Retinal pigment epithelial cell (primary cell): ENCODE results near the gene CYP24A1.

Experiments
- DNase-seq: peaks from one replicate; pipeline ENCODE4 v3.0.0-alpha.2; 2010; ENCODE audit warnings: low read depth
- H3K4me3 ChIP-seq: 2 replicates; pipeline ENCODE4 v1.5.1; 2011; ENCODE audit warnings: mild to moderate bottlenecking, low read length, control low read depth, moderate library complexity
- CTCF ChIP-seq: conservative IDR thresholded peaks from 2 replicates; pipeline ENCODE4 v1.5.1; 2011; ENCODE audit warnings: low read depth, low read length, control low read depth, inconsistent platforms

Gene CYP24A1

GRCh38 chr20:54110041-54110440, 63.7 kb downstream of the CYP24A1 start:
- DNase-seq = no peak
- TF ChIP-seq CTCF = no peak
- no peak overlapping the region for H3K4me3 ChIP-seq

GRCh38 chr20:54108817-54109216, 65.0 kb downstream of the CYP24A1 start:
- TF ChIP-seq CTCF = no peak
- no peak overlapping the region for H3K4me3 ChIP-seq
- no peak for DNase-seq

- no peak for DNase-seq
- H3K4me3 ChIP-seq = no peak overlapping the region
- TF ChIP-seq CTCF = no peak
Measured at GRCh38 chr20:54108326-54108642, 65.5 kb downstream of the CYP24A1 start.

- peak; percentile 3 for TF ChIP-seq CTCF
- no peak overlapping the region for H3K4me3 ChIP-seq
- no peak for DNase-seq
Measured at GRCh38 chr20:54107600-54108325, 66.0 kb downstream of the CYP24A1 start.

- no peak for DNase-seq
- no peak for TF ChIP-seq CTCF
- no peak overlapping the region for H3K4me3 ChIP-seq
Measured at GRCh38 chr20:54107181-54107580, 66.6 kb downstream of the CYP24A1 start.

GRCh38 chr20:54106162-54106561, 67.6 kb downstream of the CYP24A1 start:
- no peak for TF ChIP-seq CTCF
- H3K4me3 ChIP-seq = no peak overlapping the region
- no peak for DNase-seq

GRCh38 chr20:54105653-54106052, 68.1 kb downstream of the CYP24A1 start:
- no peak for TF ChIP-seq CTCF
- no peak for DNase-seq
- no peak overlapping the region for H3K4me3 ChIP-seq
